GM12892 (cell line): ENCODE data around the gene LTBP4.

Experiments used
- POLR2A ChIP-seq: IDR thresholded peaks from 2 replicates; pipeline ENCODE4 v1.6.1; 2011; ENCODE audit warnings: low read depth, low read length, control low read depth
- POLR2AphosphoS5 ChIP-seq: IDR thresholded peaks from 2 replicates; pipeline ENCODE4 v1.6.1; 2011; ENCODE audit warnings: low read depth, low read length, control low read depth

- TF ChIP-seq POLR2A (no peak), POLR2AphosphoS5 (no peak)
These were observed 4.2 kb downstream of the LTBP4 start for GRCh38 chr19:40605216-40605971.
